Caco-2 (cell line): Measurements from ENCODE around the gene INPP5E. TPM values are rescaled to one million over a fixed set of nuclear protein-coding genes. Genes with fewer than 3 reads are reported as not detected.

Source experiments
- BruUV-seq: library from RNA; stranded (reverse); fragments of 400-500 nt; replicated peaks from 2 replicates; lab custom pipeline; 2021; lab: Mats Ljungman, UMichigan
- CTCF ChIA-PET: fragments of 300-600 bp; sonication (Branson Sonifier 250); formaldehyde crosslinking; loops from one replicate; lab custom pipeline; 2022; ENCODE audit warnings: antibody characterized with exemption; lab: Charles Lee
- POLR2A ChIA-PET: fragments of 300-600 bp; sonication (Branson Sonifier 250); formaldehyde crosslinking; loops from one replicate; lab custom pipeline; 2022; ENCODE audit warnings: antibody characterized with exemption; lab: Charles Lee
- DNase-seq, 2 experiments: peaks; one replicate each; pipeline versions ENCODE4 v3.0.0 to v3.0.0-alpha.2; 2020 to 2022
- H3K27me3 ChIP-seq: replicated peaks from 2 replicates; pipeline ENCODE4 v1.6.0; 2011; ENCODE audit warnings: low read length; ENCODE audit not compliant: control insufficient read depth, insufficient read depth
- H3K36me3 ChIP-seq: 2 replicates; pipeline ENCODE4 v1.5.1; 2011; ENCODE audit warnings: low read length; ENCODE audit not compliant: control insufficient read depth, insufficient read depth
- H3K4me1 ChIP-seq: fragments of 250-450 bp; sonication (Bioruptor Pico); 2 replicates; pipeline ENCODE4 v1.5.1; 2020; ENCODE audit warnings: mild to moderate bottlenecking
- H3K4me3 ChIP-seq: 2 replicates; pipeline ENCODE4 v1.5.1; 2011; ENCODE audit warnings: low read depth, mild to moderate bottlenecking, control low read depth, low read length
- H3K9me3 ChIP-seq: fragments of 250-450 bp; sonication (Bioruptor Pico); 2 replicates; pipeline ENCODE4 v1.5.1; 2020; ENCODE audit warnings: mild to moderate bottlenecking, moderate library complexity
- H3K27ac Mint-ChIP-seq: one replicate; pipeline ENCODE4 v1.8.0; 2022; ENCODE audit warnings: mixed read lengths; ENCODE audit not compliant: unreplicated experiment
- H3K27me3 Mint-ChIP-seq: one replicate; pipeline ENCODE4 v1.8.0; 2022; ENCODE audit warnings: mixed read lengths; ENCODE audit not compliant: insufficient read depth, unreplicated experiment
- H3K36me3 Mint-ChIP-seq: one replicate; pipeline ENCODE4 v1.8.0; 2022; ENCODE audit warnings: mild to moderate bottlenecking, mixed read lengths; ENCODE audit not compliant: insufficient read depth, unreplicated experiment
- H3K4me1 Mint-ChIP-seq: one replicate; pipeline ENCODE4 v1.8.0; 2022; ENCODE audit warnings: low read depth, mixed read lengths; ENCODE audit not compliant: unreplicated experiment
- H3K4me3 Mint-ChIP-seq: one replicate; pipeline ENCODE4 v1.8.0; 2022; ENCODE audit warnings: mild to moderate bottlenecking, moderate library complexity, mixed read lengths; ENCODE audit not compliant: unreplicated experiment
- H3K9me3 Mint-ChIP-seq: one replicate; pipeline ENCODE4 v1.8.0; 2022; ENCODE audit warnings: mixed read lengths; ENCODE audit not compliant: unreplicated experiment
- CTCF ChIP-seq, 2 experiments: fragments of 200-600 bp in 1 of 2; IDR thresholded peaks; 1 replicate in 1 of 2; 2 replicates in 1 of 2; pipeline versions ENCODE4 v1.5.1 to v1.8.0; 2011 to 2022; ENCODE audit warnings: antibody characterized with exemption in 1 of 2, control low read depth in 1 of 2, inconsistent platforms in 1 of 2, low read depth in 1 of 2, low read length in 1 of 2, mild to moderate bottlenecking in 1 of 2, moderate library complexity in 1 of 2; ENCODE audit not compliant: insufficient read depth in 1 of 2, severe bottlenecking in 1 of 2, unreplicated experiment in 1 of 2
- intact Hi-C: fragments of 100-400 bp; cut with micrococcal nuclease; formaldehyde crosslinking; loops from one replicate; pipeline ENCODE4 v1.10.0; 2022; ENCODE audit not compliant: unreplicated experiment
- total RNA-seq: library from RNA; stranded (reverse); gene quantifications from 2 replicates; pipeline ENCODE4 v1.2.3, GENCODE V29; 2022

The INPP5E gene
- total RNA-seq, 1 experiment from 2014 or later = 18.6 TPM

GRCh38 chr9:136483589-136484152, 44.0 kb upstream of the INPP5E start:
- Mint-ChIP-seq H3K27me3 (no peaks in the 10 kb centered on the region), H3K27ac (peak overlapping the region; percentile 100), H3K36me3 (peaks cover 42% of the 10 kb centered on the region), H3K9me3 (no peaks in the 10 kb centered on the region), H3K4me1 (peaks cover 6% of the 10 kb centered on the region), H3K4me3 (peak overlapping the region; percentile 98)
- no peaks in the 10 kb centered on the region for H3K27me3 ChIP-seq
- peak; percentile 92 to 96 for DNase-seq
- no peak for TF ChIP-seq CTCF (IDR thresholded peaks at IDR 0.05; ENCODE audit: insufficient read depth in 1 of 2, low read depth in 1 of 2, low read length in 1 of 2, severe bottlenecking in 1 of 2, unreplicated experiment in 1 of 2)
- peak overlapping the region; percentile 85 for H3K4me3 ChIP-seq
- TSS peak; percentile 81 for BruUV-seq
- POLR2A ChIA-PET = interaction anchor here (0.6 to 1.0 kb wide), 3 partner anchors 143 to 922 kb away, joined by 3 to 9 read pairs (median 3); no protein-coding TSS in a partner anchor
- H3K36me3 ChIP-seq = no peaks in the 10 kb centered on the region
- CTCF ChIA-PET = interaction anchor here (1.4 to 7.7 kb wide), 3 partner anchors 143 to 245 kb away, joined by 5 to 140 read pairs (median 6); no protein-coding TSS in a partner anchor
- no peaks in the 10 kb centered on the region for H3K9me3 ChIP-seq
- intact Hi-C loops = loop anchor here (1.0 to 5.0 kb wide), 2 partner anchors 210 to 309 kb away; partner anchors contain the start of gene TMEM141
- H3K4me1 ChIP-seq = peaks cover 16% of the 10 kb centered on the region

- POLR2A ChIA-PET = interaction anchor here (1.0 kb wide), 1 partner anchor 144 kb away, joined by 9 read pairs; no protein-coding TSS in a partner anchor
- H3K36me3 Mint-ChIP-seq = peaks cover 49% of the 10 kb centered on the region
- no peaks in the 10 kb centered on the region for H3K9me3 ChIP-seq
- peak within 1 kb of the TSS; percentile 98 for H3K4me3 Mint-ChIP-seq
- peak within 1 kb of the TSS; percentile 85 for H3K4me3 ChIP-seq
- no peaks in the 10 kb centered on the region for H3K27me3 ChIP-seq
- no peaks in the 10 kb centered on the region for H3K27me3 Mint-ChIP-seq
- H3K4me1 ChIP-seq = peaks cover 16% of the 10 kb centered on the region
- H3K36me3 ChIP-seq = no peaks in the 10 kb centered on the region
- peaks cover 6% of the 10 kb centered on the region for H3K4me1 Mint-ChIP-seq
- peak; percentile 99 for DNase-seq
- CTCF ChIA-PET = interaction anchor here (7.7 kb wide), 1 partner anchor 143 kb away, joined by 140 read pairs; no protein-coding TSS in a partner anchor
- peak within 1 kb of the TSS; percentile 100 for H3K27ac Mint-ChIP-seq
- TF ChIP-seq CTCF (IDR thresholded peaks at IDR 0.05; ENCODE audit: insufficient read depth in 1 of 2, low read depth in 1 of 2, low read length in 1 of 2, severe bottlenecking in 1 of 2, unreplicated experiment in 1 of 2) = no peak
- intact Hi-C loops = loop anchor here (5.0 kb wide), 1 partner anchor 309 kb away; the partner anchor contains the start of gene TMEM141
- BruUV-seq = no TSS peak
- H3K9me3 Mint-ChIP-seq = no peaks in the 10 kb centered on the region
Observed at GRCh38 chr9:136482793-136483588, 43.3 kb upstream of the INPP5E start, which contains the start of gene SEC16A. Gene SEC16A, minus strand, starts transcription at chr9:136483040. Its CDS starts 5,425 bp downstream, at chr9:136477615.
